HEK293T (cell line): ENCODE results near the gene ATP6V1A.

Experiments
- FOXK2 ChIP-seq: fragments of 450-650 bp; IDR thresholded peaks from 2 replicates; pipeline ENCODE4 v1.6.1; 2016; ENCODE audit warnings: mild to moderate bottlenecking
- FOXM1 ChIP-seq: fragments of 450-650 bp; IDR thresholded peaks from 2 replicates; pipeline ENCODE4 v1.6.1; 2017; ENCODE audit warnings: mild to moderate bottlenecking, borderline replicate concordance
- HDGF ChIP-seq: fragments of 450-650 bp; IDR thresholded peaks from 2 replicates; pipeline ENCODE4 v1.6.1; 2017; ENCODE audit warnings: antibody characterized with exemption, borderline replicate concordance
- L3MBTL2 ChIP-seq: fragments of 450-650 bp; conservative IDR thresholded peaks from 2 replicates; pipeline ENCODE4 v1.6.1; 2016; ENCODE audit warnings: mild to moderate bottlenecking
- SP1 ChIP-seq: fragments of 450-650 bp; IDR thresholded peaks from 2 replicates; pipeline ENCODE4 v1.6.1; 2017
- SUZ12 ChIP-seq: fragments of 450-650 bp; IDR thresholded peaks from 2 replicates; pipeline ENCODE4 v1.6.1; 2016; ENCODE audit warnings: mild to moderate bottlenecking

DNA sequence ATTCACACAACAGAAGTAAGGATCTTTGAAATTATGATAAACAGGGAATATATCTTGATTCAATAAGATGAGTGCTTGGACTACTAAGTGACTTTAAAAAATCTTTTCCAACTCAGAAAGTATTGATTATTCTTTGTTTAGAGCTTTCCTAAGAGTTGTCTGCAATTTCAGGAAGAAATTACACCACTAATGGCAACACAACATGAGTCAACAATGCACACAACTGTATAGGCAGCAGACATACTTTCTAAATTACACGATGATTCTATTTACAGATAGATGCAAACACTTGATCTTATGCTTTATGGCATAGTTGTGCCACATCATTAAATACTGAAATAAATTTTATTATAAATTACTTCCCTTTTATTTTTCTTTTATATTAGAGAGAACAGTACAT, 5.2 kb upstream of the ATP6V1A start:
- TF ChIP-seq FOXK2 (no peak), L3MBTL2 (no peak), SUZ12 (no peak), SP1 (no peak), HDGF (no peak), FOXM1 (no peak)
